GM04503 (cell line): ENCODE data around the gene CNPPD1.

Source experiments
- DNase-seq: peaks from one replicate; pipeline ENCODE4 v3.0.0-alpha.2; 2012; ENCODE audit warnings: low read depth

The CNPPD1 gene

DNA sequence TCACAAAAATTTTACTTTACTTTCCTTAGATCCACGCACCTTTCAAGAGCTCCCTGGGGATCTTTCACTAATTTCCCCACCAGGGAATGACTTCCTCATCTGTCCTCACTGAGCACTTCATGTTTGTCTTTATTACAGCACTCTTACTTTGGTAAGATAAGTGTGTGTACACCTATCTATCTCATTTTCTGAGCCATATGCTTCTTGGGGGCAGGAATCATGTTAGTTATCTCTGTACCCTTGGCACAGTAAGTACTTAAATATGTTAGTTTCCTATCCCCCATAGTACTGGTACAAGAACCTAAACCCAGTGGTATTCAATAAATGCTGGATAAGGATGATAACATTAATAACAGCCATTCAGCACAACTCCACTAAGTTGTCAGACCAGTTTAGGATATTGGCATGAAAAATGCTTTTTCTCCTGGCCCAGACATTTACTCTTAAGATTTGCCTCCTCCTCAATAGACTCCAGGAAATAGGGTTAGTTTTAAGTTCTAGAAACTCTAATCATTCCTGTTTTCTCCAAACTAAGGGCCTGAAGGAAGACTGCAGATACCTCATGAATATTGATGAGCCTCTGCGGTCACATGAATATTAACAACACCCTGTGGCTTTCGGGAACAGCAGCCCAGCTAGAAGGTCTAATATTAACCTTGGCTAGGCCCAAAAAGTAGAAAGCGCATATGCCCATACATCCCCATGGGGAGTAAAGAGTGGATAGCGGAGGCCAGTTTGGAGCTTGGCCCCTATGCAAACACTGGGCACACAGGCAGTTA is 54.3 kb downstream of the CNPPD1 start:
- DNase-seq = no peak
